Adrenal gland (tissue), 5 donors: ENCODE measurements around the gene BPNT1.

Experiments
- POLR2A ChIP-seq, 2 donors: fragments of 450-650 bp; IDR thresholded peaks; one replicate each; pipeline ENCODE4 v1.6.1; 2017; ENCODE audit warnings: antibody characterized with exemption in 2 of 2, mild to moderate bottlenecking in 2 of 2, moderate library complexity in 1 of 2
- TF ChIP-seq, protein P1 (sequence below), 6 experiments: fragments of 450-650 bp in 4 of 6; fragments of 200-600 bp in 2 of 6; sonication (generic) in 1 of 6; IDR thresholded peaks; 1 replicate in 5 of 6; 2 replicates in 1 of 6; pipeline versions ENCODE4 v1.5.1 to v1.8.0; 2016 to 2021; ENCODE audit warnings: antibody characterized with exemption in 6 of 6, mild to moderate bottlenecking in 2 of 6, moderate library complexity in 1 of 6
- donor health status: DM: no; HTN: no; CAD: no.

DNA sequence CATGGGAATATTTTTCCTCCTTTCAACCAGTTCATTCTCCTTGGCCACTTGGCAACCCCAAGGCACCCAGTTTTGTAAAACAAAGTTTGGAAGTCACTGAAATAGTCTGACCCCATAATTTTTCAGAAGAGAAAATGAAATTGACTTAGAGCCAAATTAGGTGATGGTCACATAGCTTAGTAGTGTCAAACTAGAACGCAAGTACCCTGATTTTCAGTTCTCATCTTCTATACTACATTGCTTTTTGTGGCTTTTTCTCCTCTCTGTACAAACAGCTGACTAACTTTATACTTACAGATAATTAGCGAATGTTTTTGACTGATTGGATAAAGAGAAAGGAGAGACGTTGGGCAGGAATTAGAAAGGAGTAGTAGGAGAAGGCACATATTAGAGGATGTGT lies 37.5 kb upstream of the BPNT1 start:
- TF ChIP-seq, protein P1, sequence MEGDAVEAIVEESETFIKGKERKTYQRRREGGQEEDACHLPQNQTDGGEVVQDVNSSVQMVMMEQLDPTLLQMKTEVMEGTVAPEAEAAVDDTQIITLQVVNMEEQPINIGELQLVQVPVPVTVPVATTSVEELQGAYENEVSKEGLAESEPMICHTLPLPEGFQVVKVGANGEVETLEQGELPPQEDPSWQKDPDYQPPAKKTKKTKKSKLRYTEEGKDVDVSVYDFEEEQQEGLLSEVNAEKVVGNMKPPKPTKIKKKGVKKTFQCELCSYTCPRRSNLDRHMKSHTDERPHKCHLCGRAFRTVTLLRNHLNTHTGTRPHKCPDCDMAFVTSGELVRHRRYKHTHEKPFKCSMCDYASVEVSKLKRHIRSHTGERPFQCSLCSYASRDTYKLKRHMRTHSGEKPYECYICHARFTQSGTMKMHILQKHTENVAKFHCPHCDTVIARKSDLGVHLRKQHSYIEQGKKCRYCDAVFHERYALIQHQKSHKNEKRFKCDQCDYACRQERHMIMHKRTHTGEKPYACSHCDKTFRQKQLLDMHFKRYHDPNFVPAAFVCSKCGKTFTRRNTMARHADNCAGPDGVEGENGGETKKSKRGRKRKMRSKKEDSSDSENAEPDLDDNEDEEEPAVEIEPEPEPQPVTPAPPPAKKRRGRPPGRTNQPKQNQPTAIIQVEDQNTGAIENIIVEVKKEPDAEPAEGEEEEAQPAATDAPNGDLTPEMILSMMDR (IDR thresholded peaks at IDR 0.05): no peak
- no peak for TF ChIP-seq POLR2A (IDR thresholded peaks at IDR 0.05)
